NCI-H2227 treated with DMSO at 0.1 percent for 48 hours (cell line): ENCODE results near the gene BLVRA.
"Not testable (repeated sequence)": the region's sequence is repeated elsewhere in the genome, so short reads cannot be mapped to it uniquely, and the experiment has no call there.

Experiments used
- DNase-seq: peaks from one replicate; lab custom pipeline; 2025; lab: John Stamatoyannopoulos, UW

BLVRA gene, protein sequence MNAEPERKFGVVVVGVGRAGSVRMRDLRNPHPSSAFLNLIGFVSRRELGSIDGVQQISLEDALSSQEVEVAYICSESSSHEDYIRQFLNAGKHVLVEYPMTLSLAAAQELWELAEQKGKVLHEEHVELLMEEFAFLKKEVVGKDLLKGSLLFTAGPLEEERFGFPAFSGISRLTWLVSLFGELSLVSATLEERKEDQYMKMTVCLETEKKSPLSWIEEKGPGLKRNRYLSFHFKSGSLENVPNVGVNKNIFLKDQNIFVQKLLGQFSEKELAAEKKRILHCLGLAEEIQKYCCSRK

DNA sequence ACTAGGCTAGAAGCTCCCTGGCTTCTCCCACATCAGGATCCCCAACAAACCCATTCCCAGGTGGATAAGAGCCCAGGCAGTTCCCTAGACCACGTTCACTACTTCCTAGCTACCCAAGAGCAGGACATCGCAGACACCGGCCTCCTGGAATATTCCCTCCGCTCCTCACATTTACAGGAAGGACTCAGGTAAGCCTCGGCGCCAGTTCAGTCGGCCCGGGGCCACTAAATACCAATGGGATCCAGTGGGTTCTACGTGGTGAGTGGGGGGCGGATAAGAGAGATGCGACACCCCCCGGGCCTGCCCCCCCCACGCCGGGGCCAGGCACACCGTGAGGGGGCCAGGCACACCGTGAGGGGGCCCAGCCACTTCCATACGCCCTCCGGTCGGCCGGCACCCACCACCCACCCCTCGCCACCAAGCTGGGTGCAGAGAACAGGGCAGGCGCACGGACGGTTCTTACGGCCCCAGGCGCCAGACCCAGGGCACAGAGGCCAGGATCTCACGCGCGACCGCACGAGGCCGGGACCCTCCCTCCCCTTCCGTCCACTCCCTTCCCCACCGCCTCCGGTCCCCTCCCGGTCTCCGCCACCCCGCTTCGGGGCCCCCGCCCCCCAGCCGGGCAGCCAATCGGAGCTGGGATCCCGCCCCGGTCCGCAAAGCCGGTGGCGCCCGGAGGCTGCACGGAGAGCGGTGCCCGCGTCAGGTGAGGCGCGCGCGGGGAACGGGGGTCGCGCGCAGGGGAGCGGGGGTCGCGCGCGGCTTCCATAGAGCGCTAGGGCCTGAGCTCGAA lies at the start of gene BLVRA:
Gene BLVRA, plus strand, starts transcription at position 652 of the 793 bp plus-strand sequence. CDS start 12,479 bp downstream, outside the sequence.
- no peak for DNase-seq

DNA sequence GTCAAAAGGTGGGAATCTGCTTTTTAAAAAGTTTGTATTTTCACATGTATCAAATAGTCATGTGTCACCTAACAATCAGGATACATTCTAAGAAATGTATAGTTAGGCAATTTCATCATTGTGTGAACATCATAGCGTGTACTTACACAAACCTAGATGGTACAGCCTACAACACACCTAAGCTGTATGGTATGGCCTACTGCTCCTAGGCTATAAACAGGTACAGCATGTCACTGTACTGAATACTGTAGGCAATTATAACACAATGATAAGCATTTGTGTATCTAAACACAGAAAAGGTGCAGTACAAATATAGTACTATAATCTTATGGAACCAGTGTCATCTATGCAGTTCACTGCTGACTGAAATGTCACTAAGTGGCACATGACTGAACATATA lies 47.0 kb upstream of the BLVRA start:
- no peak for DNase-seq

DNA sequence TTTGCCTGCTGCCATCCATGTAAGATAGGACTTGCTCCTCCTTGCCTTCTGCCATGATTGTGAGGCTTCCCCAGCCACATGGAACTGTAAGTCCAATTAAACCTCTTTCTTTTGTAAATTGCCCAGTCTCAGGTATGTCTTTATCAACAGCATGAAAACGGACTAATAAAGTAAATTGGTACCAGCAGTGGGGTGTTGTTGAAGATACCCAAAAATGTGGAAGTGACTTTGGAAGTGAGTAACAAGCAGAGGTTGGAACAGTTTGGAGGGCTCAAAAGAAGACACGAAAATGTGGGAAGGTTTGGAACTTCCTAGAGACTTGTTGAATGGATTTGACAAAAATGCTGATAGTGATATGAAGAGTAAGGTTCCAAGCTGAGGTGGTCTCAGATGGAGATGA lies 42.5 kb upstream of the BLVRA start:
- not testable (repeated sequence) for DNase-seq

DNA sequence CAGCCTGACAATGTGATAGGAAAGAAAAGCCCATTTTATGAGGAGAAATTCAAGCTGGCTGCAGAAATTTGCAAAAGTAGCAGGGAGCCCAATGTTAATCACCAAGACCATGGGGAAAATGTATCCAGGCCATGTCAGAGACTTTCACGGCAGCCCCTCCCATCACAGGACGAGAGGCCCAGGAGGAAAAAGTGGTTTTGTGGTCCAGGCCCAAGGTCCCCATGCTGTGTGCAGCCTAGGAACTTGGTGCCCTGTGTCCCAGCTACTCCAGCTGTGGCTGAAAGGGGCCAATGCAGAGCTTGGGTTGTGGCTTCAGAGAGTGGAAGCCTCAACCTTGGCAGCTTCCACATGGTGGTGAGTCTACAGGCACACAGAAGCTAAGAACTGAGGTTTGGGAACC lies 41.9 kb upstream of the BLVRA start:
- no peak for DNase-seq

DNA sequence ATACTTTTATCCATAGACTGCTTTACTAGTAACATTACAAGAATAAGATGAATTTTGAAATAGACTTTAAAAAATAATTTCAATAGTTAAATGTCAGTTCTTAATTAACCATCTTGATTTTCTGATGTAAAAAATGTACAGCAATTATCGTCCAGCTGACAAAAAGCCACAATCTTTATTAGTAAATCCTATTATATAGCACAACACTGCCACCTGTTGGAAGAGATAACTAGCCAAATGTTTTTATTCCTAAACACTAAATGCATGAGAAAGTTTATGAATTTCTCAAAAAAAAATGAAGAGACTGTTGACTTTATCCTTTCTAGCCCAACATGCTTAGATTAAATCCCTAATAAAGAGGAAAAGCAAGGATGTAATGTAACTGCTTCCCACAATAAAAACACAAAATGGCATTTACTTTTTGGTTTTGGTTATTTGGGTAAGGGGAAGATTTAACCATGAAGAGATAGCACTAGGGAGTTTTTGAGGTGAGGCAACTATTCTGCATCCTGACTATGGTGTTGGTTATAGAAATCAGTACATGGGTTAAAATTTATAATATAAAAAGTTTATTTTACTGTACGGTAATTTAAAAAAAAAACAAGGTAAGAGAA lies 37.2 kb upstream of the BLVRA start:
- peak; percentile 7 for DNase-seq

DNA sequence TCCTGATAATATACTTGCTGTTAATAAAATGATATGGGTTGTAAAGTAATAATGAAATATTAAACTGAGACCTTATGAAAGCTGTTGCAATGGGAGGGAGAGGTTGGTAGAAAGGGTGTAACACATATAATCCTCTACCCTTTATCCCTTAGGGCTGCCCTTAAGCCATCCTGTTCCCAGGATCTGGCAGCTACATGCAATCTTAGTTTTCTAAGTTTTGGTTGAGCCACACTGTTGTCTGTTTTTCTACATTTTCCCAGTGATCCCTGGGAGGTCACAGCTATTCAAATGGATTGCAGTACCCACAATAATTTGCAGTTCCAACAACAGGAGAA lies 35.5 kb upstream of the BLVRA start:
- no peak for DNase-seq

DNA sequence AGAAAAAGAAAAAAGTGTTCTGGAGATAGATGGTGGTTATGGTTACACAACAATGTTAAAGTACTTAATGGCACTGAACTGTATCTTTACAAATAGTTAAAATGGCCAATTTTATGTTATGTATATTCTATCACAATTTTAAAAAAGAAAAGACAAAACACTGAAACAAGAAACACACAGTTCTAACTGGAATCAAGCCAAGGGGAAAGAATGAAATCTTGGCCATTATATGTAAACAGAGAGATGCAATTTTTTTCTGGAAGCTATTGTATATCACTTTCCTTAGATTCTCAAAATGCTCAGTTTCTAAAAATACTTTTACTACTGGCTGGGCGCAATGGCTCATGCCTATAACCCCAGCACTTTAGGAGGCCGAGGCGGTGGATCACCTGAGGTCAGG lies 33.2 kb upstream of the BLVRA start:
- DNase-seq, result no peak

DNA sequence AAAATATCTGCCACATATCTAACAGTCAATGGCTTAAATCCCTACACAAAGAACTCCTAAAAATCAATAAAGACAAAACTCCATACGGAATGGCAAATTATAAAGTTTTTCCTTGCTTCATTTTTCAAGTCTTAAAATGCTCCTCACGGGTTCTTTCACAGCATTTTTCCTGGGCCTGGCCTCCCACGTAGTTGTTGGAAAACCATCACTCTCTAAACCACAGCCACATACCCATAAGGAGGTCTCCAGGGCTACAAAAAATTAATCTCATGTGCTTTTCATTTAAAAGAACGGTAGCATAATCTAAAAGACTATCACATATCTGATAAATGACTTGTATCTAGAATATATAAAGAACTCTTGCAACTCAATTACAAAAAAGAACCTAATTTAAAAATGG lies 32.0 kb upstream of the BLVRA start:
- no peak for DNase-seq

DNA sequence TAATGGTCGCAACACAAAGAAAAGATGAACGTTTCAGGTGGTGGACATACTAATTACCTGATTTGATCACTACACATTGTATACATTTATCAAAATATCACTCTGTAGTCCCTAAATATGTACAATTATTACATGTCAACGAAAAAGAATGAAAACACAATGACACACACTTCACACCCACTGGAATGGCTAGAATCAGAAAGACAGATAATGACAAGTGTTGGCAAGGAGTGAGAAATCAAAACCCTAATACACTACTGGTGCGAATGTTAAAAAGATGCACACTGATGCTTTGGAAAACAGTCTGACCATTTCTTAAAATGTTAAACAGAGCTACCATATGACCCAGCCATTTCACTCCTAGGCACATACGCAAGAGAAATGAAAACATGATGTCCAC lies 31.5 kb upstream of the BLVRA start:
- DNase-seq, result no peak

DNA sequence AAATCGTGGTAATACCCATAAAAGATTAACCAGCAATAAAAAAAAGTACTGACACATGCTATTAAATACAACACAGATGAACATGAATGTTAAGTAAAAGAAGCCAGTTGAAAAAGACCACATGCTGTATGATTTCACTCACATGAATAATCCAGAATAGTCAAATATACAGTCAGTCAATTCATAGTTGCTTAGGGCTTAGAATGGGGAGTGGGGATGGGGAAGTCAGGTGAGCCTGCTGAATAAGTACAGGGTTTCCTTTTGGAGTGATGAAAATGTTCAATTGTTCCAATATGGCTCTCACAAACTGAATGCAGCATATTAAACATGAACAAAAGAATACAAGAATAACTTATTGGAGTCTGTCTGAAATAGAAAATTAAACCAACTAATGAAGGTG lies 31.0 kb upstream of the BLVRA start:
- no peak for DNase-seq

DNA sequence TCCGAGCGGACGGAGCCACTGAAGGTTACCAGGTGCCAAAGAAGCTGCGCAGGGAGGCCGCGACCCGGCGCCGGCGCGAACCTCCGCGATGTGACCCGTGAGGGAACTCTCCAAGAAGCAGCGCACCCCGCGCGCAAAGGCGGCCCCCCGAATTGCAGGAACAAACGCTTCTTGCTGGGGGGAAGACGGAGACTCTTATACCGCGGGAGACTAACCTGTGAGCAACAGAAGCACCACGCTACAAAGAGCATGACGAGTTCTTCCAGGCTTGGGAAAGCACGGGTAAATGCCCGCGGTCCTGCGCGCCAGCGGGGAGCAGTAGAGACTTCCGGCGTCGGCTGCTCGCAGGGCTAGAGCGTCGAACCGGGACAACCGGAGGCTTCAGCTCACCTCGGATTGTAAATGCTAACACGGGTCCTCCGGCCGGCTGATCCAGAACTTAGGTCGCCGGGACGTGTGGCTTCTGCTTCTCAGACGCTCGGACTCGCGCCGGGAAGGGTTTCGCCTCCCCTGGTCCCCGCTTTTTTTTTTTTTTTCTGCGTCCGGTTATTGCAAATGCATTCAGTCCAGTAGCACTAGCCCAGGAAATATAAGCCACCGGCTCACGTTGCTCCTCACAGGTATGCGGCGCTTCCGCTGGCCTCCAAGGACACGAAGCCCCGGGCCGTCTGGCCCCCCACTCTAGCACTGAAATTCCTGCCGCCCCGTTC lies 29.1 kb upstream of the BLVRA start, which contains the start of gene COA1:
Gene COA1, minus strand, starts transcription at position 310 of the 710 bp plus-strand sequence. CDS start 80,909 bp downstream, outside the sequence.
- peak; percentile 79 for DNase-seq

DNA sequence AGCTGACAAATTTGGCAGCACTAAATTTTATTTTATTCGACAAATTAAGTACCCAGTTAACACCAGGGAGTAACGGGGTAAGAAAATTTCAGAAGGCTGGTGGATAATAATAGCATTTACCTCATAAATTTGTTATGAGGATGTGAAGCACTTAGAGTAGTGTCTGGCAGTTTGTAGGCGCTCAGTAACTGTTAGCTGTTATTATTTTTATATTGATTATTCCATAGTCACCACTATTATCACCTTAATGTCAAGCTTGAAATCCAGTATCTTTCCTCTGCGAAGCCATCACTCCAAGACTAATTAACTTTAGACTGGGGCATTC lies 28.6 kb upstream of the BLVRA start:
- DNase-seq, result no peak

DNA sequence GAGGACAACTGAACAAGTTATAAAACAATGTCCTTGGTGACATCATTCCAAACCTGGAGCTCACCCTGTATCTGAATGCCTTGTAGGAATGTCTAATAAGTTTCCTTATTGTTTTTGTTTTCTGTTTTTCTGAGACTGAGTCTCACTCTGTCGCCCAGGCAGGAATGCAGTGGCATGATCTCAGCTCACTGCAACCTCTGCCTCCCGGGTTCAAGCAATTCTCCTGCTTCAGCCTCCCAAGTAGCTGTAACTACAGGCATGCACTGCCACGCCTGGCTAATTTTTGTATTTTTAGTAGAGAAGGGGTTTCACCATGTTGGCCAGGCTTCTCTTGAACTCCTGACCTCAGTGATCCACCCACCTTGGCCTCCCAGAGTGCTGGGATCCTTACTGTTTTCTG lies 27.0 kb upstream of the BLVRA start:
- not testable (repeated sequence) for DNase-seq

DNA sequence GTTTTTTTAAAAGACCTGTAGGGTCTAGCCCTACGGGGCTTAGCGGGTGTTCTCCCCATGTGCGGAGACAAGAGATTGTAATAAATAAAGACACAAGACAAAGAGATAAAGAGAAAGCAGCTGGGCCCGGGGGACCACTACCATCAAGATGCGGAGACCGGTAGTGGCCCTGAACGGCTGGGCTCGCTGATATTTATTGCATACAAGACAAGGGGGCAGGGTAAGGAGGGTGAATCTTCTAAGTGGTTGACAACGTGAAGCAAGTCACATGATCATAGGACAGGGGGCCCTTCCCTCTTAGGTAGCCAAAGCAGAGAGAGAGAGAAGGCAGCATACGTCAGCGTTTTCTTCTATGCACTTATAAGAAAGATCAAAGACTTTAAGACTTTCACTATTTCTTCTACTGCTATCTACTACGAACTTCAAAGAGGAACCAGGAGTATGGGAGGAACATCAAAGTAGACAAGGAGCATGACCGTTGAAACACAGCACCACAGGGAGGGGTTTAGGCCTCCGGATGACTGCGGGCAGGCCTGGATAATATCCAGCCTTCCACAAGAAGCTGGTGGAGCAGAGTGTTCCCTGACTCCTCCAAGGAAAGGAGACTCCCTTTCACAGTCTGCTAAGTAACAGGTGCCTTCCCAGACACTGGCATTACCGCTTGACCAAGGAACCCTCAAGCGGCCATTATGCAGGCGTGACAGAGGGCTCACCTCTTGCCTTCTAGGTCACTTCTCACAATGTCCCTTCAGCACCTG lies 23.7 kb upstream of the BLVRA start:
- DNase-seq, result not testable (repeated sequence)

DNA sequence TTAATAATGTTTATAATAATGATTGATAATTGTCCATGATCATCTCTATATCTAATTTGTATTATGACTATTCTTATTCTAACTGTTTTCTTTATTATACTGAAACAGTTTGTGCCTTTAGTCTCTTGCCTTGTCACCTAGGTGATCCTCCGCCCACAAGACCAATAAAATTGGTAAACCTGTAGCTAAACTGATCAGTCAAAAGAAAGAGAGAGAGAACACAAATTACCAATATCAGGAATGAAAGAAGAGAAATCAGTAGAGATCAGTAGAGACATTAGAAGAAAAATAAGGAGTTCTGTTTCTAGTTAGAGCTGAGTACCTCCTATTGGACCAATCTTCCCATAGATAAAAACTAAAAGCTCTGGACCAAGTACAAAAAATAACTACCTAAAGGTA lies 23.1 kb upstream of the BLVRA start:
- DNase-seq, result no peak

DNA sequence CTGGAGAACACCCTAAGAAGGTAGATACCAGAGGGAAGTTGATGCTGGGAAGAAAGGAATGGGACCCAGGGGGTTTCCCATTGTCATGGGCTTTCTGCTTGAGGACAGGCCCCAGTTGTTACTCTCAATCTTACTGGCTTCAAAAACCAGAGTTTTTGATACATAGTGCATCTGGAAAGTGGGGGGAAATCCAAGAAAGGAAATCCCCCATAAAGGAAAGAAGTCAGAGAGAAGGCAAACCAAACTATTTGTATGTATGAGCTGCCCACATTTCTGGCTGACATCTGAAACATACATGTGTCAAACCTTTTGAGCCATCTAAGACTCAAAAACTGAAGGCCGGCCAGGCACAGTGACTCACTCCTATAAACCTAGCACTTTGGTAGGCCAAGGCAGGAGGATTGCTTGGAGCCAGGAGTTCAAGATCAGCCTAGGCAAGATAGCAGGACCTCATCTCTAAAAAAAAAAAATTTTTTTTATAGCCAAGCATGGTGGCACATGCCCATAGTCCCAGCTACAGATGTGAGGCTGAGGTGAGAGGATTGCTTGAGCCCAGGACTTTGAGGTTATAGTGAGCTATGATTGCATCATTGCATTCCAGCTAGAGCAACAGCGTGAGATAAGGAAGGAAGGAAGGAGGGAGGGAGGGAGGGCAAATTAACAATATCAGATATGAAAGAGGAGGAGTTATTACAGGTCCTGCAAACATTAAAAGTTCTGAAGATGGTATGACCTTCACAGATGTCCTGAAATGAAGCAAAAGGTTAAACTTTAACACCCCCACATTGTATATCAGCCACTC lies 22.5 kb upstream of the BLVRA start:
- no peak for DNase-seq

DNA sequence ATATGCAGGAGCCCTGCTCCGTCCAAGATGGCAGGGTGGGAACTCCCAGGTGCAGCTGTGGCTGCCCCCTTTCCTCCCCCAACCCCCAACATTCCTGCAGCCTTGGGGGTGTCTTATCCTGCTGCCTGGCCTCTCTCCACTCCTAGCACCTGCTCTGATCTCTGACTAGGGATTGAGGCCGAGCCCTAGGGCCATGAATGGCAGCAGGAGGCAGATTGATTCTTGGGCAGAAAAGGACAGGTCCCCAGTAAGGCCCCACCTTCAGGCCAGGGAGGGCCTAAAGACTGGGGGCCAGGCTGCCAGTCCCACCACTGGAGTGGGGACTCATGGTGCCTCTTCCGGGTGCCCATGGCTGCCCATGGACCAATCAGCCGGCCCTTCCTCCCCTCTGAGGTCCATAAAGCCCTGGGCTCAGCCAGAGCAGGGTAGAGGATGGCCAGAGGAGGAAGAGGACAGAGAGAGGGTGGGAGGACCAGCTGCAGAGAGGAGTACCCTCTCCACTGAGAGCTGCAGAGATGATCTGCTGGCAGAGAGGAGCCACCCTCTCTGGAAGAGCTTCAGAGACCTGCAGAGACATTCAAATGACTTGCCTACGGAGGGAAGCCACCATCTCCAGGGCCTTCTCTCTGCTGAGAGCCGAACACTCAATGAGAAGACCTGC lies 20.9 kb upstream of the BLVRA start:
- no peak for DNase-seq

DNA sequence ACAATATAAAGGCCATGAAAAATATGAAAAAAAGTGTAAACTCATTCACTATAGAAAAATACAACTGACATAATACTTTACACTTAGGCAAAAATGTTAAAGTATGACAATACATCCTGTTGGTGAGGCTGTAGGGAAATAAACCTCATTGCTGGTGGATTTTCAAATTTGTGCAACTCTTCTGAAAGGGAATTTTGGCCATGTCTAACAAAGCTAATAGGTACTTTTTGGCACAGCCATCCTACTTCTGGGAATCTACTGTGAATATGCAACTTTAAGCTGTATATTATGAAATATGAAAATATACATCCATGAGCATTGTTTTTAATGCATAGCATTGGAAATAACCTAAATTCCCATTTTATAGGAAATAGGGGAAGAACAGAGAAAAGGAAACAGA lies 15.8 kb upstream of the BLVRA start:
- DNase-seq, result no peak

DNA sequence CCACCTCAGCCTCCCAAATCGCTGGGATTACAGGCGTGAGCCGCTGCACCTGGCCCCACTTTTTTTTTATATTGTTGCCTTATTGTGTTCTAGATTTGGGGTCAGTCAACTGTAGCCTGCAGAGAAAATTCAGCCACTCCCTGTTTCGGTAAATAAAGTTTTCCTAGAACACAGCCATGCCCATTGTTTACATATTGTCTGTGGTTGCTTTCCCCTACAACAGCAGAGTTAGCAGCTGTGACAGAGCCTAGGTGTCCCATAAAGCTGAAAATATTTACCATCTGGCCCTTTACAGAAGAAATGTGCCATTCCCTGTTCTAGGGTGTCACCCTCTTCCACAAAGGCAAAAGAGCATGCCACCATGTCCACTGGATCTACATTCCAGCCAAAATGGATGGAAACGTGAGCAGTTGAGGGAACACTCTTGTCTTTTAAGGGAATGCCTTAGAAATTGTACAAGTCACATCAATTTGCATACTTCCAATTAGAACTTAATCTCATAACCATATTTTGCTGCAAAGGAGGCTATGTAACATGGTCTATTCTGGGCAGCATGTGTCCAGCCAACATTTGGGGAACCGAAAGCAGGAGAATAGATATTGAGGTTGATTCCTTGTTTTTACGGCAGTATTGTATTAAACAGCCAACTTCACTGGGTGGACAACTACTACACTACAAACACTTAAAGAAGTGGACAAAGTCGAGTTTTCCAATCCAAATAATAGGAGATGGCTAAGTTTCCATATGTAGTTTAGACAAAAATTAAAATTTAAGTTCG lies 11.0 kb upstream of the BLVRA start:
- no peak for DNase-seq
